HG02642 (cell line): ENCODE measurements around the gene FBN2.

ENCODE experiments used
- ATAC-seq: cut with Tn5 transposase; IDR thresholded peaks from one replicate; pipeline ENCODE4 v1.9.1; 2021; ENCODE audit warnings: mild to moderate bottlenecking; ENCODE audit not compliant: unreplicated experiment, poor library complexity

The FBN2 gene

DNA sequence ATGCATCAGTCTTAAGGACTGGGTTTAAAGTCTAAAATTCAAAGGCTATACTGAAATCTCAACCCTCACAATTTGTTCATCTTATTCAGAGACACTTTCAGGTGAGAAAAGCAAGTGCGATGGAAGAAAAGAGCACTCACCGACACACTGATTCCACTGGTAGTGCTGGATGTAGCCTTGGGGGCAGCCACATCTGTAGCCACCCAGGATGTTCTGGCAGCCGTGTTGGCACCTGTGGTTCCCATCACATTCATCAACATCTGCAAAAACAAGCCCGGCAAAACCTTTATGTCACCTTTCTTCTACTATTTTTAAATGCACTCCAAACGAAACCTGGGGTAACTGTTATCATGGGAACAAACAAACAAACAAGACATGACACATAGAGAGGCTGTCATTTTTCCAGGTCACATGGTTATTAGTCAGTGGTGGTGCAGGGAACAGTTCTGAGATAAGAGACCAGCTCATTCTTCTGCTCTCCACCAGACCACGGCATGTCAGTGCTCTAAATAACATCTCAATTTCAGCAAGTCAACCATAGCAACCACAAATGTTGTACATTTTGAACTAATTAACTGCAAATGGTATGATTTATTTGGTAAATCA, 266.1 kb downstream of the FBN2 start:
- ATAC-seq = no peak

DNA sequence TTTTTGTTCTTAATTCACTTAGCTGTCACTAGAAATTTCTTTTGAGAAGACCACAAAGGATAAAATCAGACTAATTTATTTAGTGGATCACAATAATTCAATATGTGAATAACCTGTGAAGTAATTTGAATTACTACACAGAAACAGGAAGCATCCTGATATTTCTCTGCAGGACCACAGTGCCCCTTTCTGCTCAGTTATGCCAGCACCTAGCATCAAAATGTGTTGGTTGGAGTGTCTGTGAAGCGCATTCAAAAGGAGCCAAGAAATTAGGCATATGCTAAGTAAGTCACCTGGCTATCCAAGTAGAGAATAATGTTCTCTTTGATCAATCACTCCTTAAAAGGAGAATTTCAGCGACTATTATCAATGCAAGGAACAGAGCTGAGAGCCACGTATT, 267.0 kb downstream of the FBN2 start:
- ATAC-seq = no peak

DNA sequence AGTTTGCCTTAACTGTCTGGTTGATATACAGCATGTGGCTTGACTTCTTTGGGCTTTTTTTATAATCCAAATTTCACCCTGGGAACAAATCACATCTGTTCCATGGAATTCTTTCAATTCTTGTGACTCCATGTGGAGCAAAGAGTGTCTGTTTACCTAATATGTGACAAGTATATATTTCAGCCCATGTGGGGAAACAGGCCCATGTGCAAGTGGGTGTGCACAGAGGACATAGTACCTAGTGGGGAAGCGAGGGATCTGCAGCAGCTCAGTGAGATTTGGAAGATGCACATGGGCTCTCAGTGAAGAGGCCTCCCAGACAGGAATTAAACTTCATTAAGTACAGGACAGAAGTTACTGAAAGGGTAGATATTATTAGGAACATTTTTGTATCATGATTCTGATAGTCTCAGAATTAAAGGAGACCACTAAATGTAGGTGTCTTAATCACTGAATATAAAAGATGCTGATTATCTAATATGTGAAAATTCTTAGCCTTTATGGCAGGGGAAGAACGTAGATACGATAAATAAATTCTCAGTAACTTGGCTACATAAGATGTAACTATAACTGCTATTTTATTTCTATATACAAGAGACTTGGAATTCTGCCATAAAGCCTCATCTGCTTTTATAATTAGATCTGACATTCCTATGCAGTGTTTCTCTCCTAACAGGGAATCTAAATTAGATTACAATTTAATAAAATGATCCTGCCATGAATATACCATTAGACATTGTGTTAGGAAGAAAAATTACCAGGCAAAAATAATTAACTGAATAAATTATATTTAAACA, 273.3 kb downstream of the FBN2 start:
- ATAC-seq = no peak

DNA sequence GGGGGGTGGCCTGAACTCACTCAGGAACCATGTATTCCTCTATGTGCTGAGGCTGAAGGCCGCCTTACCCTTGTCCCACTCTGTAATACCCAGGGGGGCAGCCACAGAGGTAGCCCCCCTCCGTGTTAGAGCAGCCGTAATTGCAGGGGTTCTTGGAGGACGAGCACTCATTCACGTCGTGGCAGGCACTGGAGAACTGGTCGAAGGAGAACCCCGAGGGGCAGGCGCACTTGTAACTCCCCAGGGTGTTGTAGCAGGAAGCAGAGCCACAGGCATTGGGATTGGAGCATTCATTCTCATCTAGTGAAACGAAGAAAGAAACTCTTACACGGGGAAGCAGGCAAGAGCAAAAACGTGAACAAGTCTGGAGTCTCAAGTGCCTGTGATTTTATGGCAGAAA, 274.7 kb downstream of the FBN2 start:
- no peak for ATAC-seq

DNA sequence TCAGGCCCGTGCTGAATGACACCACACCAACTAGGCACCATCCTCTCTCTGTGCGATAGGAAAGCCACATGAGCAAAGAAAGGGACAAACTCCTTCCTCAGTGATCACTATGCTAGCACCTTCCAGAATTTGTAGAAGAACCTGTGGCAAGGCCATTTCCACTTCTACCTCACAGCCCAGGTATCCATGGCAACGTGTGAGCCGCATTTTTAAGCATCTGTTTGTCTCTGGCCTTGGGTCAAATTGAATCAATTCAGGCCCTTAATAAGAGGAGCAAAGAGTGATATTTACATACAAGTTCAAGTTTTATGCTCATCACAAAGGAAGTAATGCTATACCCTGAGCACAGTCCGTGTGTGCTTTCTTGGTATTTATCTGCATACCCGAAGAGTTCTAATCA, 275.1 kb downstream of the FBN2 start:
- ATAC-seq = no peak

DNA sequence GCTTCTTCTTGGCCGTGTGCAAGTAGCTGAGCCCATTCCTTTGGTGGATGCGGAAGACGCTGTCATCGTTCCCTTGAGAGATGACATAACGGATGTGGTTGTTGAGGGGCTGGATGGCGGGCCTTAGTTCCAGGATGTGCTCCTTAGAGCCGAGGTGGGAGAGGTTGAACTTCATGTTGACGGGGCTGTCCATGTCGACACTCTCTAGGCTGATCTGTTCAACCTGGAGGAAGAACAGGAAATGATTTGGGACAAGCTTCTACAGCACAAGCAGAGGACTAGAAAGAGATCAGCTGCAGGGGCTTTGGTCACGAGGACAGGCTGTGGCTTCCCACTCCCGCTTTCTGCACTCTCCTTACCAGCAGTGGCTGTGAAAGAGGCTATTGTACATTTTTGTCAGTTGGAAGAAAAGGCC, 278.4 kb downstream of the FBN2 start:
- no peak for ATAC-seq

DNA sequence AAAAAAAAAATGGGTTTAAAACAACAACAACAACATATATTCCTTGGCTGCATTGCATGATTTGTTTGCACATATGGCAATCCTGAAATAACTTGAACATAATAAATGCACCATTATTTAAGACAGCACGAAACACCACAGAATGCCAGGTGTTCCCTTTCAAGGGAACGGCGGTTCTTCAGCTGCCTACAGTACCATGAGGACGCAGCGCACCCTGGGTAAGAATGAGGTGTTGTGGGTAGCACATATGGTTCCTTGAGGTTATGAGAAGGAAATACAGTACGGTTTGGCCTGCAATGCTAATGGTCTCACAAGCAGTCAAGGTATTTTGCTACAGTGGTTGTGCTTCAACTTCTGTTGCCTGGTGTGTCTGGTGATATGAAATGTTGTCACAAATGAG, 279.7 kb downstream of the FBN2 start:
- no peak for ATAC-seq

DNA sequence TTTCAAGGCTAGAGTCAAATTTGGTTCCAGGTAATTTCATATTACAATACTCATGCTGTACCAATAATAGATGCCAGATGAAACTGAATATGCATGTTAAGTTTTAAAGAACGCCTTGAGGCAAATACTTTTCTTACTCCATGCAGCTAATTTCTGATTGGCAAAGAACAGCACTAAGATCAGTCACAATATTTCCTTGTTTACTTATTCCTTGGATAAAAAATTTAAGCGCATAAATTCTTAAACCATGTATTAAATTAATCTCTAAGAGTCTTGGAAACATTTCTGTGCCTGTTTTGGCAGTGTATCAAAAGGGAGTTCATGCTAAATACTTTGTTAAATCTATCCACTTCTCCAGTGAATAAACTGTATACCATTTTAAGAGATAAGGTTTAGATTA, 281.0 kb downstream of the FBN2 start:
- ATAC-seq = no peak

DNA sequence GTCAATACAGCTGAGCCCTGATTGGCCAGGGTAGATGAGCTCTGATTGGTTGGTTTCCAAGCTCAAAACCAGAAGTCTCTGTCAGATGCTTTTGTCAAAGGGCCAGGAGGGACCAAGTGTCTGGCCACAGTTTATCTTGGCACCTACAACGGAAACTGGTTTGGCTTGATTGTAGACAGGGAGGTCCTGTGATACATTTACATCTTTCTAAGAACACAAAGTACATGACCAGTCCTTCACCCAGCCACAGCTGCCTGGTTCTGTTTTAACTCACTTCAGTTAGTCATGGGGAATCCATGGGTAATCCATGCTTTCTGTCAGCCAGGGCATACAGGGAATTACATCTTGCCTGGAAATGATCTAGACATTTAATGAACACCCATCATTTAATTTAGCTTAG, 283.3 kb downstream of the FBN2 start:
- ATAC-seq = no peak

DNA sequence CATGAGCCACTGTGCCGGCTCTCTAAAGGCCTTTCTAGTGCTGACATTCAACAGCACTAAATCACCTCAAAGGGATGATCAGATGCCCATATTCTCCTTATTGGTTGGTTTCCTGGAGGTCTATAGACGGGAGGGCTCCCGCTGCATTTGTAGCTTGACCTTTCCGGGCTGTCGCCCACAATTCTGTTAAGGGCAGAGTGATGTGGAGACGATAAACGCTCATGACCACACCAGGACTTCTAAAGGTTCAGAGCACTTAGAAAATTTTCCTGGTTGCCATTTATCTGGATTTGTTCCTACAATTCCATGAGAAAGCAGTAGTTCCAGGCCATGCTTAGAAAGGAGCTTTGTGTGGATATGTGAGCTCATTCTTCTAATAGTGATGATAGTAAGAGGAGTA, 284.2 kb downstream of the FBN2 start:
- ATAC-seq = no peak

DNA sequence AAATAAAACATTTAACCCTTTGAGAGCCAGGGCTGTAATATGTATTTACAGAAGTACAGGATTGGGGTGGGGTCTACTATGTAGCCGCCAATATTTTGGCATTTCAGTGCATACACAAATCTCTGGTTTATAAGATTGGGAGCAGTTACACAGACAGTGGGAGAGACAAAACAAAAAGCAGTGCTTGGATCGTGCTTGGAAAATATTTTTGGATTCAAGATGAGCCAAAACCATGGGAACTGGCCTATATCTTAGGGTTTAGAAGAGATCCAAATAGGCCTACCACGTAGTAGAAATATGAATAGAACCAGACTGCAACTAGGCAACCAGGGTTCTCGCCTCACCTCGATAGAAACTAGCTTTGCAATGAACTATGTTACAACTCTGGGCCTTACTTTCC, 284.9 kb downstream of the FBN2 start:
- no peak for ATAC-seq

DNA sequence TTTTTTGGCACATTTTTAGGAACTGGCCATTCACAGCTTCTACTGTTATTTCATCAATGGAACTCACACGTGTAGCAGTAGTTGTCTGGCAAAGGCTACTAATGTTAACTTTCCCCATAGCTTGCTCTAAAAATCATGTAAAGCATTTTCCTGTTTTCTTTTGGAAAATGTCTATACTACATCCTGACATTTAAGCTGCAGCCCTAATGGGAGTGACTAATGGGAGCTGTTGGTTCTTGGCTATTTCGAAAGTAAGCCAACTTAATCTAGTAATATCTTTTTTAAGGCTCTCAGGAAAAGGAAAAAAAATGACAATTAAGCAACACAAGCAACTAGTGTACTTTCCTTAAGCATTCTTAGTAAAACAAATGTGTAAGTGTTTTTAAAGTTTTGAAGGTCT, 285.3 kb downstream of the FBN2 start:
- no peak for ATAC-seq

DNA sequence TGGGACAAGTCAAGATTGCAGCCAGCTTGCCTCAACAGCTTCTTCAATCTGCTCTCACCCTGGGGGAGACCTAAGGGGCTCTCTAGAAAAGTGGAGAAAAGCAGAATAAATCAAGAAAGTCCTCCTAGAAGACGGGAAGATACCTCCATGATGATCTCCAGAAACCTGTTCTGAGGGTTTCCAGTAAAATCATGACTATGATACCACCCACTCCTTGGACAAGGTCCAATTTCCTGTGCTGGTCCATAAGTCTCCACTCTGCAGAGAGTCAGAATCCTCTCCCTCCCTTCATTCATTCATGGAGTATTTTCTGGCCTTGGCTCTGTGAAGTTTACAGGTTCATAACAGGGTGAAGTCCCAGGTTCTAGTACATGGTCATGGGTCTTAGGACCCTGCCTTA, 285.8 kb downstream of the FBN2 start:
- ATAC-seq = no peak

DNA sequence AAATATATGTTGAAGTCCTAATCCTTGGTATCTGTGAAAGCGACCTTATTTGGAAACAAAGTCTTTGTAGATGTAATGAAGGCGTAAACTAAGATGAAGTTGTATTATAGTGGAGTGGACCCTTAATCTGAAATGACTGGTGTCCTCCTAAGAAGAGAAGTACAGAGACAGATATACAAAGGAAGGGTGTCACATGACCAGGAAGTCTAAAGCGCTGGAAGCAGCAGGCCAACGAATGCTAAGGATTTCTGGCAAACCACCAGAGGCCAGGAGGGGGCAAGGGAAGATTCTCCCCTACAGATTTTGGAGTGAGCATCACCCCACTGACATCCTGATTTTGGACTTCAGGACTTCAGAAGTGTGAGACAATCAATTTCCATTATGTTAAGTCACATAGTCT, 292.1 kb downstream of the FBN2 start:
- no peak for ATAC-seq

DNA sequence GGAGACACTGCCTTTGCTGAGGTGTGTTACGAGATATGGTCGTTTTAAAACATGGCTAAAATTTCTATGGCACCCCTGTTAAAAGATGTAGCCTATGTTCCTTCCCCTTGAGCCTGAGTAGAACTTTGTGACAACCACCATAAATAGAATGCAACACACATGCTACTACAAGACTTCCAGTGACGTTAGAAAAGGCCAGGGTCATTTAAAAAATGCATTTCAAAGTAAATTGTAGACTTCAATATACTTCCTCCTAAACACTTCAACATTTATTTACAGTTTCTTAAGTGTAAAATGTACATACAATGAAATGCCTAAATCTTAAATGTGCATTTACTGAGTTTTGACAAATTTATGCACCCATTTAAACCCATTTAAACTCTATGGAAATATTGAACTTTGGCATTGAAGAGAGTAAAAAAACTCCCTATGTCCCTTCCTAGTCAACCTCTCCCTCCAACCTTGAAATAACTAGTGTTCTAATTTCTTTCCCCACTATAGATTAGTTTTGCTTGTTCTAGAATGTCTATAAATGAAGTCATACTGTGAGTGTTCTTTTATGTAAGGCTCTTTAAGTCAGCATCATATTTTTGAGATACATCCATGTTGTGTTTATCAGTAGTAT, 294.0 kb downstream of the FBN2 start:
- ATAC-seq = no peak

DNA sequence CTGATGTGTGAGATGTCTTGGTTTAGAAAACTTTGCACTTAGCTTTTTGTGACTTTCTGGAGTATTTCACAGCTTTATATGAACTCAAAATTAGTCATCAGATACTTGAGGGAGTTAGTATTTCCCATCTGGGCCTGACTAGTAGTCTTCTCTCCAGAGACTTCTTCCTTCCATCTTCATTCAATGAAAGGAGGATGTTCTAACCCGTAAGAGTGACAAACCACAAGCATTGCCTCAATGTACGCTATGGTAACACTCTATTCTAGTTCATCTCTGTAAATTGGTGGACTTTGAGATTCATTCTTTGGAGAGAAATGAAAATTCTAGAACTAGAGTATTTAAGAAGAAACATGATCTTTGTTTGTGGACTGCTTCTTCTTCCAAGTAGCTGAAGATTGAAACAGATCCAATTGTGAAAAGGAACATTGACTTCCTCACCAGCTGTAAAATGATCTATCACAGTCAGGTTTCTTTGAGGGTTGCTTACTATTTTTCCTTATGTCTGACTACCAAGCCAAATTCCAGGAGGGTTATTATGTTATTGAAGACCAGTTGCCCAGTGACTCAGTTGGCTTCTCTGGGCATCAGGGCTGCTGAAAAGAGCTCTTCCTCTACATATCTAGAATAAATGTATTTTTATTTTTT, 296.9 kb downstream of the FBN2 start:
- no peak for ATAC-seq

DNA sequence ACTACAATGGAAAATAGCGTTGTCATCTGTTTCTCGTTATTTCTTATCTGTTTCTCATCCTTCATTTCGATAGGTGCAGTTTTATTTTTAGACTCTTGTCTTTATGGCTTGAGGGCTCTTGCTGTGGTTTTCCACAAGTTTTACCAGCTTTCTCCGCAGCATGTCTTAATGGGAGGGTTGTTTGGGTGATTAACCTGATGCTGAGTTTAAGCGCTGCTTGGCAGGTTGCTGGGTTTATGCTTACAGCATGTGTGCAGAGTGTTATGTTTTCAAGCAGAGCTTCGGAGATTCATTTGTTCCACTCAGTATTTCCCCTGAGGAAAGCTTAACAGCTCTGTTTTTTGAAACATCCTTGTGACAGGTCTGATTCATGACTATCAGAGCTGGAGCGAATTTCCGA, 300.5 kb downstream of the FBN2 start:
- no peak for ATAC-seq

DNA sequence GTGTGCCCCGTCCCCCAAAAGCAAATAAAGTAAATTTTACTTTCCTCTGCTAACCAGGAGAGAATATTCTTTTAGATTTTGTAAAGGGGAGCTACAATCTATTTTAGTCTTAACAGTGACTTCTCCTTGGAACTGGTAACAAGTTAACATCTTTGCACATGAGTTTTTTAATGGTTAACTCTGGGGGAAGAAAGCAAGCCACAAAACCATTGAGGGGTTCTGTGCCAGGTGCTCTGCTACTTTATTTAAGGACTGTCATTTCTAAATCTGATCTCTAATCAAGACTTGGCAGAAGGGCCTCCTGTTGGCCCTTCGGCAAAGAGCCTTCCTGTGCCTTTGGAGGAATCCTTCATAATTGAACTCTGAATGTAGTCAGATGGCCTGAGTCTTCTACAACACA, 301.0 kb downstream of the FBN2 start:
- ATAC-seq = no peak

DNA sequence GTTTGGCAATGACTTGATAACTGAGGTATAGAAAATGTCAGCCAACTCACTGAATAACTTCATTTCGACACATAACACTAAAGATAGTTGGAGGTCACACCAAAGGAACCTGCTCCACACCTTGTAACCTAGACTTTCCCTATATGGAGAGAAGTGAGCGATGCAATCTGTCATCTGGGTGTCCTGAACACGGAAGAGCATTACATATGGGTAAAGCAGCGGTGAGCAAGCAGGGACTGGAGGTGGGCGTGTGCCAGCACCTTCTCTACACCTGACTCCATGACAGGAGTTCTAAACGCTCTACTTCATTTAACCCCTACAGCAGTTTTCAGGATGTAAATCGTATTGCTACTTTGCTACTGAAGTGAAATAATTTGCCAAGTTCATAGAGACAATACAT, 301.7 kb downstream of the FBN2 start:
- no peak for ATAC-seq

DNA sequence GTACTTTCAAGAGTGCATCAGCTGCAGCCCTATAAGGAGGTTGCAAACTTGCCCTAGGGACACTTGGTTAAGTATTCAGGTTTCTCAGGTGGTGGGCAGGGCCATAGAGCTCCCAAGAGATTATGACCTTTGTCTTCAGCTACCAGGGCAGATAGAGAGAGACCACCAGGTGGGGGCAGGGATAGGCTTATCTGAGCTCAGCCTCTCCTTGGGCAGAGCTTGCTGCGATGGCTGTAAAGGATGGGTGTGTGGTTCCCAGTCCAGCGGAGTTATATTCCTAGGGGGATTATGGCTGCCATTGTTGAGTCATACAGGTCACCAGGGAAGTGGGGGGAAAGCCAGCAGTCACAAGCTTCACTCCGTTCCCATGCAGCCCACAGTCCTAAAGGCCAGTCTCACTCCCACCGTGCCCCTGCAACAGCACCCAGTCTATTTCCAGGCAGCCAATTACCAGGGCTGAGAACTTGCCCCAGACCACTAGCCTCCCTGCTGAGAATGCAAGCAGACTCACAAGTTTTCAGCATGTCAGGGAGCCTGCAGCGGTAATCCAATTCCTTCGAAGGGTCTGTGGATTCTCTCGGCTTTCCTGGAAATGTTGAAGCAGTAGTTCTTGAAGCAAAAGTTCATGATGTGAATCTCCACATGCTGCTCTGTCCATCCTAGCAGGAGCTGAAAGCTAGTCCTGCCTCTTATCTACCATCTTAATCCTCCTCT, 303.0 kb downstream of the FBN2 start:
- ATAC-seq = no peak

DNA sequence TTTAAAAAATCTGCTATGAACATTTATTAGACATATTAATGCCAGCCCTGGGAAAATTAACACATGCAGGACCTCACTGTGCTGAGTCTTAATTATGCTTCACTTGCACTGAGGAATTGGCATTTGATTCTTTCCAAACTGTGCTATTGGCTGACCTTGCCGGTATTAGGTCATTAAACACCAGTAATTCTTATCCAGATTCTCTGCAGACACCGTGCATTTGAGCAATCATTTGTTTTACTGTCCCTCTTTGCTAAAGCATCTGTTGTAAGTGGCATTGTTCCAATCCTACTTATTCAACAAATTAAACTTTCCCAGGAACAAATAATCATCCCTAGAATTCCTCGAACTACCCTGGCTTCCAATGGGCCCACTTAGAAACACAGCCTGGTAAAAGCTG, 309.5 kb downstream of the FBN2 start:
- ATAC-seq = no peak
